ENCODE measurements around the gene ZDHHC6. TPM values are rescaled to one million over a fixed set of nuclear protein-coding genes. Genes with fewer than 3 reads are reported as not detected.
"Not testable (repeated sequence)": the region's sequence is repeated elsewhere in the genome, so short reads cannot be mapped to it uniquely, and the experiment has no call there.

The ZDHHC6 gene
- total and polyA plus RNA-seq, 5 donors: 17.8 to 27.2 (median 18.2) TPM

GRCh38 chr10:112421731-112422130 is 25.0 kb downstream of the ZDHHC6 start:
- Histone ChIP-seq H3K9me3 (ENCODE audit: control insufficient read depth, low read length) (no peaks in the 10 kb centered on the region), H3K4me3 (ENCODE audit: low read length) (no peak overlapping the region), H3K27ac (ENCODE audit: low read length) (no peak overlapping the region), H3K4me1 (ENCODE audit: control insufficient read depth, insufficient read depth, low read length) (no peaks in the 10 kb centered on the region), H3K27me3 (ENCODE audit: control insufficient read depth, insufficient read depth) (no peaks in the 10 kb centered on the region)
- ATAC-seq (no peak), DNase-seq (no peak)
- WGBS: 74% methylated on average over 3 of the region's 3 CpGs
- intact Hi-C loops (cut with DNase I): loop anchor here in 1 of 4 donors (10.0 kb wide), 1 partner anchor 87 kb away; no protein-coding TSS in a partner anchor

DNA sequence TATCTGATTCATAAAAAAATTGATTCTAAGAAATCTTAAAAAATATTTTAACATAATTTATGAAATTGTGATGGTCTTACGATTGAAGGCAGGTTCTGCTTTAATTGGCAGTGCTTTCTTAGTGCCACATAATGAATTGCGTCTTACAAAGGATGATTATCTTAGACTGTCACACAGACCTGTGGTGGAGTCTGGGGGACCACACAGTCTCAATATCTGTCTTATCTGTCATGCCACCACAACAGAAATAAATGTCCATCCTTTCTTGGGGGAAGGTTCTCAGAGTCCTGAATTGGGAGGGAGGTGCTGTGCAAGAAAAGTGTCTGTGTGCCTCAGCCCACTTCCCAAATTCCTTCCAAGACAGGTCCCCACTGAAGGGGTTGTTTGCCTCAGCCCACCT is 34.0 kb downstream of the ZDHHC6 start:
- intact Hi-C loops (cut with DNase I): no loop called here
- no peak overlapping the region for H3K27ac ChIP-seq (ENCODE audit: low read length)
- no peak overlapping the region for H3K4me3 ChIP-seq (ENCODE audit: low read length)
- H3K4me1 ChIP-seq (ENCODE audit: control insufficient read depth, insufficient read depth, low read length): no peaks in the 10 kb centered on the region
- no peaks in the 10 kb centered on the region for H3K27me3 ChIP-seq (ENCODE audit: control insufficient read depth, insufficient read depth)
- no peaks in the 10 kb centered on the region for H3K9me3 ChIP-seq (ENCODE audit: control insufficient read depth, low read length)
- 92% methylated on average over 2 of the region's 2 CpGs for WGBS
- no peak for ATAC-seq
- DNase-seq: no peak

GRCh38 chr10:112409755-112410154 is 37.0 kb downstream of the ZDHHC6 start:
- DNase-seq (no peak), ATAC-seq (no peak)
- Histone ChIP-seq H3K9me3 (ENCODE audit: control insufficient read depth, low read length) (no peaks in the 10 kb centered on the region), H3K27ac (ENCODE audit: low read length) (no peak overlapping the region), H3K4me1 (ENCODE audit: control insufficient read depth, insufficient read depth, low read length) (no peaks in the 10 kb centered on the region), H3K4me3 (ENCODE audit: low read length) (no peak overlapping the region), H3K27me3 (ENCODE audit: control insufficient read depth, insufficient read depth) (no peaks in the 10 kb centered on the region)
- intact Hi-C loops (cut with DNase I): no loop called here
- WGBS: 57% methylated on average over 4 of the region's 4 CpGs

DNA sequence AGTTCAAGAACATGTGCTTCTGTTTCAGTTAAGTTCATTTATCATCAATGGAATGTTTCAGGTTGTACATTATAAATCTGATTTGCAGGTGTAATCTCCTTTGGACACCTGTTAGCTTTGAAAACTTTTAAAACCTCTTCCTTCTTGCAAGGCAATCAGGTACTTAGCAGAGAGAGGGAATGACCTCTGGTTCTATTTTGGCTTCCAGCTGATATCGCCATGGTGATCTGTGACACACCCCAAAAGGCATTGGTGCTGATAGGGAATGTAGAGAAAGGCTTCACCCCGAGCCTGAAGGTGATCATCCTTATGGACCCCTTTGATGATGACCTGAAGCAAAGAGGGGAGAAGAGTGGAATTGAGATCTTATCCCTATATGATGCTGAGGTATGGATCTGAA is 37.4 kb downstream of the ZDHHC6 start:
- H3K27ac ChIP-seq (ENCODE audit: low read length): no peak overlapping the region
- no peaks in the 10 kb centered on the region for H3K4me1 ChIP-seq (ENCODE audit: control insufficient read depth, insufficient read depth, low read length)
- DNase-seq (no peak), ATAC-seq (no peak)
- intact Hi-C loops (cut with DNase I): no loop called here
- H3K9me3 ChIP-seq (ENCODE audit: control insufficient read depth, low read length): no peaks in the 10 kb centered on the region
- H3K27me3 ChIP-seq (ENCODE audit: control insufficient read depth, insufficient read depth): no peaks in the 10 kb centered on the region
- WGBS: 75% methylated on average over 2 of the region's 2 CpGs
- H3K4me3 ChIP-seq (ENCODE audit: low read length): no peak overlapping the region

- Histone ChIP-seq H3K27ac (ENCODE audit: low read length) (no peak overlapping the region), H3K9me3 (ENCODE audit: control insufficient read depth, low read length) (no peaks in the 10 kb centered on the region), H3K4me3 (ENCODE audit: low read length) (no peak overlapping the region), H3K27me3 (ENCODE audit: control insufficient read depth, insufficient read depth) (no peaks in the 10 kb centered on the region), H3K4me1 (ENCODE audit: control insufficient read depth, insufficient read depth, low read length) (no peaks in the 10 kb centered on the region)
- intact Hi-C loops (cut with DNase I): no loop called here
- no peak for DNase-seq
- 91% methylated on average over 1 of the region's 1 CpG for WGBS
- no peak for ATAC-seq
These were observed 39.0 kb downstream of the ZDHHC6 start for GRCh38 chr10:112407696-112408095.

DNA sequence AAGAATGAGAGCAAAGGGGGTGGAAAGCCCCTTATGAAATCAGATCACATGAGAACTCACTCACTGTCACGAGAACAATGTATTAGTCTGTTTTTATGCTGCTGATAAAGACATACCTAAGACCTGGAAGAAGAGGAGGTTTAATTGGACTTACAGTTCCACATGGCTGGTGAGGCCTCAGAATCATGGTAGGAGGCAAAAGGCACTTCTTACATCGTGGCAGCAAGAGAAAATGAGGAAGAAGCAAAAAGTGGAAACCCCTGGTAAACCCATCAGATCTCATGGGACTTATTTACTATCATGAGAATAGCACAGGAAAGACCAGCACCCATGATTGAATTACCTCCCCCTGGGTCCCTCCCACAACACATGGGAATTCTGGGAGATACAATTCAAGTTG is 39.9 kb downstream of the ZDHHC6 start:
- intact Hi-C loops (cut with DNase I); H3K4me1 ChIP-seq (ENCODE audit: control insufficient read depth, insufficient read depth, low read length); DNase-seq; H3K27ac ChIP-seq (ENCODE audit: low read length); H3K4me3 ChIP-seq (ENCODE audit: low read length); H3K27me3 ChIP-seq (ENCODE audit: control insufficient read depth, insufficient read depth); ATAC-seq; H3K9me3 ChIP-seq (ENCODE audit: control insufficient read depth, low read length): not testable (repeated sequence)
- 77% methylated on average over 2 of the region's 2 CpGs for WGBS

DNA sequence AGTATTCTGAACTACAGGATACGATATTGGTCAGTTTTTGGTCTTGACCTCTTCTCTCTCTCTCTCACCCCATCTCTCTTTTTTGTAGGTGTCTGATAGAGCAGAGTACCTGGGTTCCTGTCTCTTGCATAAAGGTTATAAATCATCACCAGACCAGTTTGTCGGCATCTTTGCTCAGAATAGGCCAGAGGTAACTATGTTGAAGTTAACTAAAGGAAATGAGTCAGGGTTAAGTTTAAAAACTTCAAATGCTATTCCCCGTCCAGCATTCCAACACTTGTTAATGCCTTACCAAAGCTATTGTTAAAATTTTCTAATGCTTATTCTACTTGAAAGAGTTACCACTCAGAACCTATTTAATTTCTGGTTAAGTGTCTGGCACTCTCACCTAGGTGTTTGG is 42.1 kb downstream of the ZDHHC6 start:
- ATAC-seq (no peak), DNase-seq (no peak)
- Histone ChIP-seq H3K27ac (ENCODE audit: low read length) (no peak overlapping the region), H3K27me3 (ENCODE audit: control insufficient read depth, insufficient read depth) (no peaks in the 10 kb centered on the region), H3K9me3 (ENCODE audit: control insufficient read depth, low read length) (no peaks in the 10 kb centered on the region), H3K4me1 (ENCODE audit: control insufficient read depth, insufficient read depth, low read length) (no peaks in the 10 kb centered on the region), H3K4me3 (ENCODE audit: low read length) (no peak overlapping the region)
- WGBS: 79% methylated on average over 3 of the region's 3 CpGs
- intact Hi-C loops (cut with DNase I): no loop called here

GRCh38 chr10:112402917-112403316 is 43.8 kb downstream of the ZDHHC6 start:
- Histone ChIP-seq H3K27ac (ENCODE audit: low read length) (no peak overlapping the region), H3K4me1 (ENCODE audit: control insufficient read depth, insufficient read depth, low read length) (no peaks in the 10 kb centered on the region), H3K4me3 (ENCODE audit: low read length) (no peak overlapping the region), H3K9me3 (ENCODE audit: control insufficient read depth, low read length) (no peaks in the 10 kb centered on the region), H3K27me3 (ENCODE audit: control insufficient read depth, insufficient read depth) (no peaks in the 10 kb centered on the region)
- DNase-seq (no peak), ATAC-seq (no peak)
- 80% methylated on average over 2 of the region's 2 CpGs for WGBS
- intact Hi-C loops (cut with DNase I): no loop called here

- Histone ChIP-seq H3K9me3 (ENCODE audit: control insufficient read depth, low read length) (no peaks in the 10 kb centered on the region), H3K27ac (ENCODE audit: low read length) (no peak overlapping the region), H3K4me1 (ENCODE audit: control insufficient read depth, insufficient read depth, low read length) (peaks cover 2% of the 10 kb centered on the region), H3K27me3 (ENCODE audit: control insufficient read depth, insufficient read depth) (no peaks in the 10 kb centered on the region), H3K4me3 (ENCODE audit: low read length) (no peak overlapping the region)
- intact Hi-C loops (cut with DNase I): no loop called here
- 87% methylated on average over 2 of the region's 2 CpGs for WGBS
- no peak for ATAC-seq
- DNase-seq: no peak
These were observed 49.1 kb downstream of the ZDHHC6 start for GRCh38 chr10:112397592-112397991.

DNA sequence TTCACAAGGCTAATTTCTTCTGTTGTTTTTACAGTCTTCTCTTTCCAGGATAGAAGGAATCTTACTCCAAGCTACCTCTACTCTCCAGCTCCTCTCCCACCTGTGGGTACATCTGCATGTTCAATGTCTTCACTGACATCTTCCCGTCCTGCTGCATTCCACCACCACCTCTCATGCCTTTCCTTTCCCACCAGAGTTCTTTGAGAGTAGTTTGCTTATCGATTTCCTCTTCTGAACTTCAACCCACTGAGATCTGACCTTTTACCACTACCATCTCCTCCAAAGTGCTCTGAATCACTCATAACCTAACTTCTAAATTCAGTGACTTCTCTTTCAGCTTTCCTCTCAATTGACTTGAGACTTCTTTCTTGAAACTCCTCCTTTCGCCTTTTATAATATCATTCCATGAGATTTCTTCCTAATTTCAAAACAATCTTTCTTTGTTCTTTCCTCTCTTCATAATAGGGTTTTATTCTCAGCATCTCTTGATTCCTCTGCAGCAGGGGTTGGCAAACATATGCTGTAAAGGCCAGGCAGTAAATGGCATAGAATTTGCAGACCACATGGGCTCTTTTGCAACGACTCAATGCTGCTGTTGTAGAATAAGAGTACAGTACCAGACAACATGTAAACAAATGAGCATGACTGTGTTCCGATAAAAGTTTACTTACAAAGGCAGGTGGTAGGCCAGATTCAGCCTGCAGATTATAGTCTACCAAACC is 50.7 kb downstream of the ZDHHC6 start:
- no peaks in the 10 kb centered on the region for H3K9me3 ChIP-seq (ENCODE audit: control insufficient read depth, low read length)
- H3K4me1 ChIP-seq (ENCODE audit: control insufficient read depth, insufficient read depth, low read length): peaks cover 2% of the 10 kb centered on the region
- WGBS: 78% methylated on average over 5 of the region's 5 CpGs
- H3K4me3 ChIP-seq (ENCODE audit: low read length): no peak overlapping the region
- intact Hi-C loops (cut with DNase I): no loop called here
- H3K27ac ChIP-seq (ENCODE audit: low read length): no peak overlapping the region
- no peak for DNase-seq
- ATAC-seq: no peak
- no peaks in the 10 kb centered on the region for H3K27me3 ChIP-seq (ENCODE audit: control insufficient read depth, insufficient read depth)

DNA sequence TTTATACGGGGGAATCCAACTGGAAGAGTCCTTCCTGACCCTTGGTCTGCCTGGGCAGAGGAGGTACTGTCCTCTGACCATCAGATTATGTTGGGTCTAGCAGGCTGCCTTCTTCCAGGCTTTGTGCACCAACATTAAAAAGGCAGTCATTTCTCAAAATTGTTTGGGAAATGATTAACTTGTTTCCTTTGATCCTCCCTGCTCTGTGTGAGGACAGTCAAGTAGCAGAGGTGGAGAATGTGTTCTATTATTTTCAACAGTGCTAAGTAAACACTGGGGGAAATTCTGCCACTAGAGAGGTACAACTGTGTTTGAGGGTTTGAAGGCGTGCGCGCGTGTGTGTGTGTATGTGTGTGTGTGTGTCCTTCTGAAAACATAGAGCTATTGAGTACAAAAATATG is 52.2 kb downstream of the ZDHHC6 start:
- Histone ChIP-seq H3K27ac (ENCODE audit: low read length) (no peak overlapping the region), H3K4me3 (ENCODE audit: low read length) (no peak overlapping the region), H3K27me3 (ENCODE audit: control insufficient read depth, insufficient read depth) (no peaks in the 10 kb centered on the region), H3K9me3 (ENCODE audit: control insufficient read depth, low read length) (no peaks in the 10 kb centered on the region), H3K4me1 (ENCODE audit: control insufficient read depth, insufficient read depth, low read length) (peaks cover 2% of the 10 kb centered on the region)
- intact Hi-C loops (cut with DNase I): no loop called here
- WGBS: 79% methylated on average over 5 of the region's 5 CpGs
- DNase-seq (no peak), ATAC-seq (peak in 1 of 2 donors; percentile 32)

- no peak overlapping the region for H3K27ac ChIP-seq (ENCODE audit: low read length)
- peaks cover 4% of the 10 kb centered on the region for H3K4me1 ChIP-seq (ENCODE audit: control insufficient read depth, insufficient read depth, low read length)
- DNase-seq: no peak
- no peaks in the 10 kb centered on the region for H3K27me3 ChIP-seq (ENCODE audit: control insufficient read depth, insufficient read depth)
- no peak overlapping the region for H3K4me3 ChIP-seq (ENCODE audit: low read length)
- ATAC-seq: no peak
- intact Hi-C loops (cut with DNase I): no loop called here
- no peaks in the 10 kb centered on the region for H3K9me3 ChIP-seq (ENCODE audit: control insufficient read depth, low read length)
- 85% methylated on average over 2 of the region's 2 CpGs for WGBS
These were observed 52.9 kb downstream of the ZDHHC6 start for GRCh38 chr10:112393827-112394226.

Data from right cardiac atrium (tissue), 5 donors.